ENCODE data around the gene IP6K1.

GRCh38 chr3:49799105-49799504, 12.8 kb upstream of the IP6K1 start:
- TF ChIP-seq CTCF (IDR thresholded peaks at IDR 0.05) (no peak), POLR2A (IDR thresholded peaks at IDR 0.05) (no peak), EP300 (IDR thresholded peaks at IDR 0.05) (no peak)

Data from sigmoid colon (tissue), 4 donors.